Upper lobe of left lung (tissue), 4 donors: ENCODE data around the gene PREB.

ENCODE experiments used
- CTCF ChIP-seq, 6 experiments: fragments of 450-650 bp in 4 of 6; fragments of 200-600 bp in 2 of 6; sonication (generic) in 2 of 6; IDR thresholded peaks; one replicate each; pipeline ENCODE4 v1.5.1; 2016 to 2019; ENCODE audit warnings: antibody characterized with exemption in 6 of 6
- POLR2A ChIP-seq, 4 donors: fragments of 450-650 bp; IDR thresholded peaks; one replicate each; pipeline ENCODE4 v1.5.1; 2016 to 2017; ENCODE audit warnings: antibody characterized with exemption in 4 of 4, mild to moderate bottlenecking in 2 of 4
- POLR2AphosphoS5 ChIP-seq, 2 donors: sonication (generic); formaldehyde crosslinking; IDR thresholded peaks; one replicate each; pipeline ENCODE4 v1.5.1; 2017; ENCODE audit warnings: antibody characterized with exemption in 2 of 2

- TF ChIP-seq CTCF (IDR thresholded peaks at IDR 0.05) (no peak), POLR2A (IDR thresholded peaks at IDR 0.05) (no peak), POLR2AphosphoS5 (IDR thresholded peaks at IDR 0.05) (no peak)
Measured at GRCh38 chr2:27137322-27137935, 3.0 kb upstream of the PREB start.
